HG03060 (cell line): Measurements from ENCODE around the gene RPL12.

Experiments used
- ATAC-seq: cut with Tn5 transposase; IDR thresholded peaks from one replicate; pipeline ENCODE4 v1.9.1; 2021; ENCODE audit warnings: low read depth, moderate number of reproducible peaks; ENCODE audit not compliant: unreplicated experiment

RPL12 gene

DNA sequence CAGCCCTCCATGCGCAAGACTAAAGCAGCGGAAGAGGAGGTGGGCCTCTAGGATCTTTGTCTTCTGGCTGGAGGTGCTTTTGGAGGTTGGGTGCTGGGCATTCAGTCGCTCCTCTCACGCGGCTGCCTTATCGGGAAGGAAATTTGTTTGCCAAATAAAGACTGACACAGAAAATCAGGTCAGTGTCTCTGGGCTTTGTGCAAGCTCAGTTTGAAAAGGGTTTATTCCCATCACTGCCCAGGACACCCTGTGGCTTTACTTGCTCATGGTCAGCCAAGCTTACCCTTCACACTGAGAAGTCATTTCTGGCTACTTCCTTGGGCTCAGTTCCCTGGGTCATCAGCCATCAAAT is 43.7 kb downstream of the RPL12 start:
- ATAC-seq, result no peak

DNA sequence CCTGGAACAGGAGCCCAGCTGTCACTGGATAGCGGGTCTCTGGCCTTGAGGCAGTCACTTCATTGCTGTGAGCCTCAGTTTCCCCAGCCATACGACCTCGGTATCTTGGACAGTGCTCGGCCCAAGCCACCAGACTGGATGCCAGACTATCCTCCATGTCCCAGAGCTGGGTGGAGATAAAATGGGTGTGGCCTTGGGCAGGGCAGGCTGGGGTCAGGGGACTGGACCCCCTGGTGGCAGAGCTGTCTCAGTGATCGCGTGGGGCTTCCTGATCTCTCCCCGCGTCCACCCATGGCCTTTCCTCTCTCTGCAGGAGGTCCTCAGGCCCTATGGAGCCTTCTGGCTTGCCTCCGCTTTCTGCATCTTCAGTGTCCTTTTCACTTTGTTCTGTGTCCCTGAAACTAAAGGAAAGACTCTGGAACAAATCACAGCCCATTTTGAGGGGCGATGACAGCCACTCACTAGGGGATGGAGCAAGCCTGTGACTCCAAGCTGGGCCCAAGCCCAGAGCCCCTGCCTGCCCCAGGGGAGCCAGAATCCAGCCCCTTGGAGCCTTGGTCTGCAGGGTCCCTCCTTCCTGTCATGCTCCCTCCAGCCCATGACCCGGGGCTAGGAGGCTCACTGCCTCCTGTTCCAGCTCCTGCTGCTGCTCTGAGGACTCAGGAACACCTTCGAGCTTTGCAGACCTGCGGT is 44.3 kb downstream of the RPL12 start:
- ATAC-seq, result no peak

DNA sequence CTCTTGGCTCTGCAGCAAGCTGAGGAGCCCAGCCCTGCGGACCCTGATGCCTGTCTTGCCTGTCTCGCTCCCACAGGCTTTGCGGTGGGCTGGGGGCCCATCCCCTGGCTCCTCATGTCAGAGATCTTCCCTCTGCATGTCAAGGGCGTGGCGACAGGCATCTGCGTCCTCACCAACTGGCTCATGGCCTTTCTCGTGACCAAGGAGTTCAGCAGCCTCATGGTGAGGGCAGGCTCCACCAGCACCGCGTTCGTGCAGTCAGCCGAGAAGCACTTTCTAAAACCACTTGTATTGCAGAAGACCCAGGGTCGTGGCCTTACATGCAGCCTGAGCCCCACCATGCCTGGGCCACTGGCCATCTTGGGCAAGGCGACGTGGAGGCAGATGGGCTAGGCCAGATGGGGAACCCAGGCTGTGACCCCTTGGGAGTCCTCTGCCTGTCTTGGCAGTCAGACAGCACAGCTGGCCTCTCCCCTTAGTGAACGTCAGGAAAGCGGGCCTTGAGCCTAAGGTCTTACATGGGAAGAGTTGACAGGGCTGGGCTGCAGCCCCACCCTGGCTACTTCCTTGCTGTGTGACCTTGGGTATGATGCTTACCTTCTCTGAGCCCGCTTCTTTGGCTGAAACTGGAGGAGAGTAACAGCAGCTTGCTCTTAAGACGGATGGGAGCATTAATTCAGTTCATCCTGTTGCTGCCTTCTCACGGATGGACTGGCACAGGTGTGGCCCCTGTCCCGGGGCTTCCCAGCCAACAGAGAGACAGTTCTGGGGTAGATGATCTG is 45.7 kb downstream of the RPL12 start:
- no peak for ATAC-seq

DNA sequence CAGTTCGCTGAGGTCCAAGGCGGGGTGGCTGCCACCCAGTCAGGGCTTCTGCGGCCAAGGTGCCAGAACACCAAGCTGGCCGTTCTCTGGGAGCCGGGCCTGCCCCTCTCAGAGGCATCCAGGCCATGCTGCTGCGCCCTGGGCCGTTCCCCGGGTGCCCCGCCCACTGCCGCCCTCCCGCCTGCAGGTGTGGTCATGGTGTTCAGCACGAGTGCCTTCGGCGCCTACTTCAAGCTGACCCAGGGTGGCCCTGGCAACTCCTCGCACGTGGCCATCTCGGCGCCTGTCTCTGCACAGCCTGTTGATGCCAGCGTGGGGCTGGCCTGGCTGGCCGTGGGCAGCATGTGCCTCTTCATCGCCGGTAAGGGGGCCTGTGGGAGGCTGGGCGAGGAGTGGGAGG is 46.6 kb downstream of the RPL12 start:
- ATAC-seq, result no peak

DNA sequence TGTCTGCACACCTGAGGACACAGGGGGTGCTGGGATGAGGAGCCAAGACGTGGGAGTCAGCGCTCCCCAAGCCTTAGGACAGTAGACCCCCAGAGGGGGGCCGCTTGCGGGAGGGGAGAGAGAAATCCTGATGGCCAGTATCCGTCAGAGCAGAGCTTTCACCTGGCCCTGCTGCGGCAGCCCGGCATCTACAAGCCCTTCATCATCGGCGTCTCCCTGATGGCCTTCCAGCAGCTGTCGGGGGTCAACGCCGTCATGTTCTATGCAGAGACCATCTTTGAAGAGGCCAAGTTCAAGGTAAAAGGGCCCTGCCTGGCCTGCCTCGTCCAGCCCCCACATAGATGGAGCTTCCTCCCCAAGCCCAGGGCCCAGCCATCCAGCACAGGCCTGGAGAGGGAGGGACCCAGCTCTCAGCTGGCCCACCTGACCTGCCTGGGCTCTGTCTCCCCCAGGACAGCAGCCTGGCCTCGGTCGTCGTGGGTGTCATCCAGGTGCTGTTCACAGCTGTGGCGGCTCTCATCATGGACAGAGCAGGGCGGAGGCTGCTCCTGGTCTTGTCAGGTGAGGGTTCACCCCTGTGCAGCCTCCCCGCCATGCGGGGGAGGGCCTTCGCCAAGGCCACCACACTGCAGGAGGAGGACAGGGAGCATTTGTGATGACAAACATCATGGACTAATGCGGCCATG is 47.6 kb downstream of the RPL12 start:
- no peak for ATAC-seq

DNA sequence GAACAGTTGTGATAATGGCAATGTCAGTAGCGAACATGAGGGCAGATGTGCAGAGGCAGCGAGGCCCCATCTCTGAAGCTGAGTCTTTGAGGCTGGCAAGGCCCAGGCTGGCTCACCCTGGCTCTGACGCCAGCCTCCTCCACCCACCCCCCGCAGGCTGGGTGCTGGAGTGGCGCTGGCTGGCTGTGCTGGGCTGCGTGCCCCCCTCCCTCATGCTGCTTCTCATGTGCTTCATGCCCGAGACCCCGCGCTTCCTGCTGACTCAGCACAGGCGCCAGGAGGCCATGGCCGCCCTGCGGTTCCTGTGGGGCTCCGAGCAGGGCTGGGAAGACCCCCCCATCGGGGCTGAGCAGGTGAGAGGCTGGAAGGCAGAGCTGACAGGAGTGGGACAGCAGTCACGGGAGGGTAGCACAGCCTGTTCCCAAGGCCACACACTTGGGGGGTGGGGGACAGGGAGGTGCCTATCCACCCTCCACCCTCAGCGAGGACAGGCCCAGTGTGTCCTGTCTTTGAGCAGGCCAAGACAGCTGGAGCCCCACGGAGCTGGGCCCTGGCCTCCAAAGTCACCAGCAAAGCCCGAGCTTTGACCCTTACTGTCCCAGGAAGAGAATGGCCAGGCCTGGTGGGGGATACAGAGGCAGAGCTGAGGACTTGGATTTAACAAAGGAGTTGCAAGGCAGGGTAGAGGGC is 48.7 kb downstream of the RPL12 start:
- no peak for ATAC-seq

DNA sequence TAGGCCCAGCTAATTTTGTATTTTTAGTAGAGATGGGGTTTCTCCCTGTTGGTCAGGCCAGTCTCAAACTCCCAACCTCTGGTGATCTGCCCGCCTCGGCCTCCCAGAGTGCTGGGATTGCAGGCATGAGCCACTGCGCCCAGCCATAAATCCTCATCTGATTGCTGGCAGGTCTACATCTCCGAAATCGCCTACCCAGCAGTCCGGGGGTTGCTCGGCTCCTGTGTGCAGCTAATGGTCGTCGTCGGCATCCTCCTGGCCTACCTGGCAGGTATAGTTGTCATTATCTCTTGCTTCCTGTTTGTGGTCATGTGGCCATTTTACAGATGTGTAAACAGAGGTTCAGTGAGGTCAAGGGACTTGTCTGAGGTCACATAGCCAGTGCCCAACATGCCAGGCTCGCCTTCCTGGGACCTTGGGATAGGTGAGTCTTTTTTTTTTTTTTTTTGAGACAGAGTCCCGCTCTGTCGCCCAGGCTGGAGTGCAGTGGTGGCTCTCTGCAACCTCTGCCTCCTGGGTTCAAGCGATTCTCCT is 51.4 kb downstream of the RPL12 start:
- no peak for ATAC-seq

DNA sequence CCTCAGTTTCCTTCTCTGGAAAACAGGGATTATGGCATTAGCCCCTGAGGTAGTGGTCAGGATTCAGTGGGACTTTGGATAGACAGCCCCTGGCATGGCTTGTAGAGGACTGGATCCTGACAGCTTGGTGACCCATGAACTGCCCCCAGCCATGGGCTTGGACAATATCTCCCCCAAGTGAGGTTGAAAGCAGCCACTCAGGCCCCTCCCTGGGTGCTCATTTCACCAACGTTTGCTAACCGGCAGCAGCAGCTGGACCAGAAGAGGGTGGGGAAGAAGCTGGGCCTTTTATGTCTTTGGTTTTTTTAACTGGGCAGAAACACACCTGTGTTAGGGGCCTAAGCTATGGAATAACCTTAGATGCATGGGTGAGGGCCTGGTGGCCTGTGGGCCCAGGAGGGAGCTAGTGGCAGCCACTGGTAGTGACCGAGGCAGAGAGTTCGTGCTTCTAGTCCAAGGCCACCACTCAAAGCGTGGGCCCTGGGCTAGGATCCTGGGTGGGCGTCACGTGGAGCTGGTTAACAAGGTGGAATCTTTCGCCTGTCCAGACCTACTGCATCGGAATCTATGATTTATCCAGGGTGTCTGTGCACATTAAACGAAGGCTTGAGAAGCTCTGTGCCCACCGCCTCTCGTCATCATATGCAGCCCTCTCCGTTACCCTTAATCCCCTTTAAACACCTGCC is 52.3 kb downstream of the RPL12 start:
- no peak for ATAC-seq

DNA sequence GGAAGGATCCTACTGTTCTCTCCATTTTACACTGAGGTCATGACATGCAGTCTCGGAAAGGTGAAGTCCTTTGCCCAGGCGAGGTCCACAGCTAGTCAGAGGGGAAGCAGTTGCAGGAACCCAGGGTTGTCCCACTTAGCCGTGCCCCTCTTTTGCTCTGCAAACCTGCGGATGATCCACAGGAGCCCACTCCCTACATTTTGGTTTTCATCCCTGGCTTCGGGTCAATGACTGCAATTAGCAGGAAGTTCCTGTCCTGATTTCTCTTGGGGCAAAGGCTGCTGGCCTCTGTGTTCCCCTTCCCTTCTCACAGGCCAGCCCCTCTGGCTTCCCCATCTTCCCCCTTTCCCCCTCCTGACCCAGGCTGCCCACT is 52.9 kb downstream of the RPL12 start:
- no peak for ATAC-seq
